ENCODE measurements around the gene LRTM2.

- no peak for TF ChIP-seq TAF1 (IDR thresholded peaks at IDR 0.05; ENCODE audit: borderline replicate concordance, low read depth, low read length)
- TF ChIP-seq POLR2AphosphoS5 (IDR thresholded peaks at IDR 0.05; ENCODE audit: low read depth, low read length), result no peak
Measured at GRCh38 chr12:1836854-1837421, 16.6 kb downstream of the LRTM2 start.
